ENCODE measurements around the gene CELF1.

Gene CELF1

DNA sequence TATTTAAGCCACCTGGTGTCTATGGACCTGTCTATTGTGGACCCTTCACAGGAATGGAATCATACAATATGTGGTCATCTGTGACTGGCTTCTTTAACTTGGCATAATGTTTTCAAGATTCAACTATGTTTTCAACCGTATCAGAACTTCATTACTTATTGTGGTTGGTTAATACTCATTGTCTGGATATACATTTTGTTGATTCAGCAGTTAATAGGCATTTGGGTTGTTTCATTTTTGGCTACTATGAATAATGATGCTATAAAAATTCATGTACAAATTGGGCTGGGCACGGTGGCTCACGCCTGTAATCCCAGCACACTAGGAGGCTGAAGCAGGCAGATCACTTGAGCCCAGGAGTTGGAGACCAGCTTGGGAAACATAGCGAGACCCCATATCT, 101.5 kb downstream of the CELF1 start:
- no peak for DNase-seq (ENCODE audit: low read depth in 2 of 2, low spot score in 1 of 2)

DNA sequence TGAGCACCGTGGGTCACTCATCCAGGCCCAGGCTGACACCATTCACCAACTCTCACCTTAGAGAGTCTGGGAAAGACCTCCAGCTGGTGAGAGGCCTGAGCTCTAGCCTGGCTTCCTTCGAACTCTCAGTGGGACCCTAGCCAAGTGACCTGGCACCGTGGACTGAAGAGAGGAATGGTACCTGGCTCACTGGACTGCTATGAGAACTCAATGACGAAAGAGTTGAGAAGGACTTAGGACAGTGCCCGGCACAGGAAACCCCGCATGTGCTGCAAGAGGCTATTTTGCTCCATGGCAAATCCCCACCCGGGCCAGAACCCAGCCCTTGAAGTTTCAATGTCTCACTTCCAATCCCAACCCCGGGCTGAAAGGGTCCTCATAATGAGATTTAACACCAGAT, 103.4 kb downstream of the CELF1 start:
- no peak for DNase-seq (ENCODE audit: low read depth in 2 of 2, low spot score in 1 of 2)

DNA sequence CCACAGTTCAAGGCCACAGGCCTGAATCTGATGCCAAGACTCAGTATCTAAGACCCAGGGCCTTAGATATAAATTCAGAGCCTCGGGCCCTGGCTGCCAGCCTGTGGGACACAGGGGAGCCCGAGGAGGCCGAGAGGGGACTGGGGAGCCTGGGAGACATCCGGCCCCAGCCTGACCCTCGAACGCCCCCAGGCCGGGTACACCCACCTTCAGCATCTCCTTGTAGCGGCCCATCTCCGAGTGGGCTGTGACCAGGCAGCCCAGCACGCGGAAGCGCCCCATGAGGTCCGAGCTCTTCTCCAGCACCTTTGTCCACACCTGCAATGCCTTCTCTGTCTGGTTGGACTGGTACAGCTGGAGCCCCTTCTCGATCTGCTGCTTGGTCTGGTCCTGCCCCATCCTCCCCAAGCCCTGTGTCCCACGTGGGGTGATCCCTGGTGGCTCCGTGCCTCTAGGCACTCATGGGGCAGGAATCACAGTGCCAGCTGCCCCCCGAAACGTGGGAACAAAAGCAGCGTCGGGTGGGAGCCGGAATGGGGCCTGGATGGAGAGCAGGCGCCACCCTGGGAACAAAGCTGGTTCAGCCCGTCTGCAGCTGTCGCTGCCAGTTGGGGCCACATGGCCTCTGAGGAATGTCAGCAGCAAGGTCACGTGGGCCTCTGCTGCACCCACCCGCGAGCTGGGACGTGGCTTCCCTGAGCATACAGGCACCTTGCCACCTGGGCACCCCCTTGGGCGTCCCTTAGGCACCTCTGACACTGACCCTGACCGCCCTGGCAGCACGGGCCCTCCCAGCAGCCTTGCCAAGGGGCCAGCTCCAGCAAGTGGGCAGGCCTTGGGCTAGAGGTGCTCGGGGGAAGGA, 104.1 kb downstream of the CELF1 start, which contains the start of gene RAPSN:
Gene RAPSN, minus strand, starts transcription at position 571 of the 862 bp plus-strand sequence. Its CDS starts 172 bp downstream, at position 399.
- no peak for DNase-seq (ENCODE audit: low read depth in 2 of 2, low spot score in 1 of 2)

DNA sequence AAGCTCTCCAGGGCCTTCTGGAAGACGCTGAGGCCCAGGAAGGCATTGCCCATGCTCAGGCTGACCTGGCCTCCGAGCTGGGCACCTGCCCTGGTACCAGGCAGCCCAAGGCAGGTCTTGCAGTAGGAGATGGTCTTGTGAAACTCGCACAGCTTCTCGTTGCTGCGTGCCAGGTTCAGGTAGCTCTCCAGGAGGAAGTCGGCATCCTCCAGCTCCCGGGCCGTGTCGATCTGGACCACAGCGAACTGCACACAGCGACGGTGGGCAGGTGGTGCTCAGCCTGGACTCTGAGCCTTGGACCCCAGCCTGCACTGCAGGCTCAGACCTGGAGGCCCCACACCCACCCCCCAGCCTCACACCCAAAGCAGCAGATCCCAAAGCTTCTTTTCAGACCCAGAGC, 105.0 kb downstream of the CELF1 start:
- no peak for DNase-seq (ENCODE audit: low read depth in 2 of 2, low spot score in 1 of 2)

DNA sequence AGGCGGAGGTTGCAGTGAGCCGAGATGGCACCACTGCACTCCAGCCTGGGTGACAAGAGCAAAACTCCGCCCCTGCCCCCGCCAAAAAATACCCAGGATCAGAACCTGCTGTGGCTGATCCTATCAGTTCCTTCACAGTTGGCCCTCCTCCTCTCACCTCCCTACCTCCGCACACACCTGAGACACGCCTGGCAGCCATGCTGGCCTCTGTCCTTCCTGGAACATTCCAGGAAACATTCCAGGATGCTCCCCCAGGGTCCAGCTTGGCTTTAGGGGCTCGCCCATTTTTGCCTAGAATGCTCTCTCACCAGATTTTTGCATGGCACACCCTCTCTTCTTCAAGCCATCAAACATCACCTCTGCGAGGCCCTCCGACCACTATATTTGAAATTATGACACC, 106.1 kb downstream of the CELF1 start:
- no peak for DNase-seq (ENCODE audit: low read depth in 2 of 2, low spot score in 1 of 2)

DNA sequence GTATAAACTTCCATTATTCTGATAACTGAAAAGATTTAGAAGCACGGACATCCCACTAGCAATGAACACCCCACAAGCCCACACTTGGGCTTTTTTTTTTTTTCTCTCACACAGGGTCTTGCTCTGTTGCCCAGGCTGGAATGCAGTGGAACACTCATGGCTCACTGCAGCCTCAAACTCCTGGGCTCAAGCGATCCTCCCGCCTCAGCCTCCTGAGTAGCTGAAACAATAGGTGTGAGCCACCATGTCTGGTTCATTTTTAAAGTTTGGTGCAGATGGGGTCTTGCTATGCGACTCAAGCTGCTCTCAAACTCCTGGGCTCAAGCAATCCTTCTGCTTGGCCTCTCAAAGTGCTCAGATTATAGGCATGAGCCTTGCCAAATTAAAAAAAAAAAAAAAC, 107.1 kb downstream of the CELF1 start:
- no peak for DNase-seq (ENCODE audit: low read depth in 2 of 2, low spot score in 1 of 2)

DNA sequence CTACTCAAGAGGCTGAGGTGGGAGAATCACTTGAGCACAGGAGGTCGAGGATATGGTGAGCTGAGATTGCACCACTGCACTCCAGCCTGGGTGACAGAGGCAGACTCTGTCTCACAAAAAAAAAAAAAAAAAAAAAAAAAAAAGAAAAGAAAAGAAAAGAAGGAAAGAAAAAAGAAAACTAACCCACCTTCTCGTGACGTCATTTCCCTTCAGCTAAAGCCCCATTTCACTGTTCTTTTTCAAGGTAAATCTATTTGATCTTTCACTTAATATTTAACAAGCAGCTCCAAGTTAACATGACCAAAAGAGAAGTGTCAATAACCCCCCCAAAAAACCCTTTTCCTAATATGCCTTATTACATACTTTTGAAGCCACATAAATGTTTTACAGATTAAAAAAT, 109.1 kb downstream of the CELF1 start:
- DNase-seq (ENCODE audit: low read depth in 2 of 2, low spot score in 1 of 2): no peak

DNA sequence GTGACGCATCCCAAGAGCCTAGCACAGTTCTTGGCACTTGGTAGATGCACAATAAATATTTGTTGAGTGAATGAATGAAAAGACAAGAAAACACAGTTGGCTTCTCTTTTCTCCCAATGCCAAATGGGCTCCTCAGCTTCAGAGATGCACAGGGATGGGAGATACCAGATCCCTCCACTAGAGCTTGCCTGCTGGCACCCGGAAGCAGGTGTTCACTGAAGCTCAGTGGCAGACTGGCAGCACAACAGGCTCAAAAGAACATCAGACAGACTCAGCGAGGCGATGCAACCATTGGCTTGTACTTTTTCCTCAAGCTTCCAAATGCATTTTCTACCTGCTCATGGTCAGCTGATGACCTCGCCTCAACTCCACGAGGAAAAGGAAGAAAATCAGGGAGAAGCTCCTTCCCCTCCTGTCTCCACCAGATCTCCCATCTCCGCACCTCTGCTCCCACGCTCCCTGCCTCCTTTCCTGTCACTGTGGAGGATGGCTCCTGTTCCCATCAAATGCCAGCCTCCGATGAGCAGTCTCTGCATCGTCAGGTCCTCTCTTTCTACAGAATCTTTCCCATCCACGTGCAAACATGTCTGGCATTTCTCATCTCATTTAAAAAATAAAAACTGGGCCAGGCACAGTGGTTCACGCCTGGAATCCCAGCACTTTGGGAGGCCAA, 109.8 kb downstream of the CELF1 start:
- no peak for DNase-seq (ENCODE audit: low read depth in 2 of 2, low spot score in 1 of 2)

DNA sequence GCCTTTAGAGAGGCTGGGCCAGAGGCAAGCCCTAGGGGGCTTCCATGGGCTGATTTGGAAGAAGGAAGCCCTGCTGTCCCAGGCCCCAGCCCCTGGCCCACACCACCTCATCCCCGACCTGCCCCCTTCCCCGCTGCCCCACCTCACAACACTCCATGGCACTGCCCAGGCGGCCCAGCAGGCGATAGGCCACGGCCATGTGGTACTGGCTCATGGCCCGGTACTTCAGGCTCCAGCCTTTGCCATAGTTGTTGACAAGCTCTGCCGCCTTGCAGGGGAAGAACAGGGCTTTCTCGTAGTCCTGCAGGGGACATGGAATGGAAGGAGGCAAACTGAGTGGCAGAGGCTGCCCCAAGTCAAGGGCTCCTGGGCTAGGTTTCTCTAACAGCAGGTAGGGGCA, 110.4 kb downstream of the CELF1 start:
- DNase-seq (ENCODE audit: low read depth in 2 of 2, low spot score in 1 of 2): no peak

DNA sequence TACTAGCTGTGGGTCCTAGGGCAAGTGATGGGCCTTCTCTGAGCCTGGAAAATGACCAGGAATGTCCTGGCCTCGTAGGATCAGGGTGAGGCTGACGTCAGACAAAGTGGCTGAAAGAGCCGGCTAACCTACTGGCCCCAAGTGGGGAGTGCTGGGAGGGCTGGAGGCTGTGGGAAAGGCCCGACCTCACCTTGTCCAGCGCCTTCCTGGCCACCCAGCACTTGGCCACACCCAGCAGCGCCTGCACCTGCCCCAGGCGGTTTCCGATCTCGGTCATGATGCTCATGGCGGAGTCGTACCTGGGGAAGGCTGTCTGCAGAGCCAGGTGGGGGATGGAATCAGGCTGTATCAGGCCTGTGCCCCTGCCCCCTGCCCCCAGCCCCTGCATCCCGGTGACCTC, 111.5 kb downstream of the CELF1 start:
- DNase-seq (ENCODE audit: low read depth in 2 of 2, low spot score in 1 of 2): no peak

DNA sequence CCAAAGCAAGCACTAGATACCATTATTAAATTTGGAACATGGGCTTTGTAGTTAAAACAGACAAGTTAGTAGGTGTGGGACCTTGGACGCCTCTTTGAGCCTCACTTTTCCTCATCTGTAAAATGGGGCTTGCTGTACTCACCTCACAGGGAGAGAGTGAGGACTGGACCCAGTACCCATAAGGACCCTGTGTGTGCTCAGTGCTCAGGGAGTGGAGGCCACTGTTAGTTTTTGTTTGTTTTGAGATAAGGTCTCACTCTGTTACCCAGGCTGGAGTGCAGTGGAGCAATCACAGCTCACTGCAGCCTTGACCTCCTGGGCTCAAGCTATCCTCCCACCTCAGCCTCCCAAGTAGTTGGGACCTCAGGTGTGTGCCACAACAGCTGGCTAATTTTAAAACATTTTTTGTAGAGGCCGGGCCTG, 112.9 kb downstream of the CELF1 start:
- no peak for DNase-seq (ENCODE audit: low read depth in 2 of 2, low spot score in 1 of 2)

DNA sequence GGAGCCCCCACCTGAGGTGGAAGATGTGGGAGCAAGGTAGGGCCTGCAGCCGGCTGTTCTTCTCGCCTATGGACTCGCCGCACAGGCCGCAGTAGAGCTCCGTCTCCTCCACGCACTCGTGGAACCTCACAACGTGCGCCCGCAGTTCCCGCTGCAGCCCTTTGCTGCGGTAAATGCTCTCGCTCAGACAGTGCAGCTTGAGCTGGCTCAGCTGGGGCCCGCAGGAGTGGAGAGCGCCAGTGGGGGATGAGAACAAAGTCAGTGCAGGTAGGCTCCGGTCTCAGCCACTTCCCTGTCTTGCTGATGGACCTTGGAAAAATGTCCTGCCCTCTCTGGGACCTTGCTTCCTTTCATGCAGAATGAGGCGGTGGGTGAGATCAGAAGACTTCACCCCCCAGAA, 114.2 kb downstream of the CELF1 start:
- no peak for DNase-seq (ENCODE audit: low read depth in 2 of 2, low spot score in 1 of 2)

DNA sequence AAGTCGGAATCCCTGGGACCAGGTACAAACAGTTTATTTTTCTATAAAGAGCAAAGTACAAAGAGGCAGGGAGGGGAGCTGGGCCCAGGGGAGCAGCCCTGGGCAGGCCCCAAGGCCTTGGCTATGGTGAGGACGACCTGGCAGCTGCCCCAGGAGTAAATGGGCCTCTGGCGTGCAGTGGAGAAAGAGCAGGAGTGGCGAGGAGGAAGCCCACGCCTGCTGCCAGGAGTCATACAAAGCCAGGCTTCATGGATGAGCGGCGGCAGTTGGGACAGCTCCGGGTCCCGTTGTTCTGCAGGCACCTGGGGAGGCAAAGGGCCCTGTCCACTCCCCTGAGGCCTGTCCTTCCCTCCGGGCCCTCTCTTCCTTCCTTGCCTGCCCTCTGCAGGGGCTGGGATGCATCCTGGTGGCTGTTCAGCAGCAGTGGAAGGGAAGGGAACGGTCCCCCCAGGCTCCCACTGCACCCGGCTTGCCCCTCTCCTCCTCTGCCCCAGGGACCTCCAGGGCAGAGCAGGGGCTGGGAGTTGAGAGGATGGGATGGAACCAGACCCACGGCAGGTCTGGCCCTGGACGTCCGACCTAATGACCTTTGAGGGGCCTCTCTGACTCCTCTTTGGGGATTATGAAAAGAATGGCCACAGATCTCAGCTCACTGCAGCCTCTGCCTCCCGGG, 115.0 kb downstream of the CELF1 start:
- DNase-seq (ENCODE audit: low read depth in 2 of 2, low spot score in 1 of 2): no peak

DNA sequence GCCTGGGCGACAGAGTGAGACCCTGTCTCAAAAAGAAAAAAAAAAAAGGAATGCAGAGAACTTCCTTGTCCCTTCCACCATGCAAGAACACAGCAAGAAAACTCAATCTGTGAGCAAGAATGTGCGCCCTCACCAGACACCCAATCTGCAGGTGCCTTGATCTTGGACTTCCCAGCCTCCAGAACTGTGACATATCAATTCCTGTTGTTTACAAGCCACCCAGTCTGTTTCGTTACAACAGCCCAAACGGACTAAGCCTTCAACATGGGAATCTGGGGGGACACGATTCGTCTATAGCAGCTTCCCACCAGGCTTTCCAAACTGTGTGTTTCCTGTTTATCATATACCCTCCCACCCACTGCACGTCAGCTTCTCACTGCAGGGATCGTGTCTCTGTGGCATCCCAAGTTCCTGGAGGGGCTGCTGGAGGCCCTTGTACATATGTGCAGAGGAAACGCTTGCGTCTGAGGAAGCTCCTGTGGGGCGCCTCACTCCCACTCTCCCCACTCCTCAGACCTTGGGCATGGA, 115.7 kb downstream of the CELF1 start:
- DNase-seq (ENCODE audit: low read depth in 2 of 2, low spot score in 1 of 2): no peak

DNA sequence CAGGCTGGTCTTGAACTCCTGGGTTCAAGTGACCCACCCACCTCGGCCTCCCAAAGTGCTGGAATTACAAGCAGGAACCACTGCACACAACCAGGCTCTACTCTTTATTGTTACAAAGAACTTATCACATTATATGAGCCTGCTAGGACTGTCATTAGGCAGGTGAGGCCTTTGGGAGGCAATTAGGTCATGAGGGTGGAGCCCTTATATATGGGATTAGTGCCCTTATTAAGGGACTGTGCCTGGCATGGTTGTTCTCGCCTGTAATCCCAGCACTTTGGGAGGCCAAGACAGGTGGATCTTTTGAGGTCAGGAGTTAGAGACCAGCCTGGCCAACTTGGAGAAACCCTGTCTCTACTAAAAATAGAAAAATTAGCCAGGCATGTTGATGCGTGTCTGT, 116.2 kb downstream of the CELF1 start:
- no peak for DNase-seq (ENCODE audit: low read depth in 2 of 2, low spot score in 1 of 2)

DNA sequence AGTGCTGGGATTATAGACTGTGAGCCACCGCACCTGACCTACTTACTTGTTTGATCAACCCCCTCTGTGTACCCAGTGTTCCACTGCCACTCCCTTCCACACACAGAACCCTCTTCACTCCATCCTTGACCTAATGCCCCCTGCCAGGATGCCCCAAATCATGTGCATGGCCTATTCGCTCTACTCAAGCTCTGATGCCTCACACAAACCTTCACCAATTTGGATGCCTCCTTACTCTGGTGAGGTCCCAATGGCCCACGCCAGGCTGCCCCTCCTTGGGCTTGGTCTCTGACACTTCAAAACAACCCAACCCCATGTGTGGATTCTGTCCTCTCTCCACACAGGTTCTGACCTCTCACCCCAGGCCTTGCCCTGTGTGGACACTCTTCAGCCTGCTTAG, 117.2 kb downstream of the CELF1 start:
- DNase-seq (ENCODE audit: low read depth in 2 of 2, low spot score in 1 of 2): no peak

DNA sequence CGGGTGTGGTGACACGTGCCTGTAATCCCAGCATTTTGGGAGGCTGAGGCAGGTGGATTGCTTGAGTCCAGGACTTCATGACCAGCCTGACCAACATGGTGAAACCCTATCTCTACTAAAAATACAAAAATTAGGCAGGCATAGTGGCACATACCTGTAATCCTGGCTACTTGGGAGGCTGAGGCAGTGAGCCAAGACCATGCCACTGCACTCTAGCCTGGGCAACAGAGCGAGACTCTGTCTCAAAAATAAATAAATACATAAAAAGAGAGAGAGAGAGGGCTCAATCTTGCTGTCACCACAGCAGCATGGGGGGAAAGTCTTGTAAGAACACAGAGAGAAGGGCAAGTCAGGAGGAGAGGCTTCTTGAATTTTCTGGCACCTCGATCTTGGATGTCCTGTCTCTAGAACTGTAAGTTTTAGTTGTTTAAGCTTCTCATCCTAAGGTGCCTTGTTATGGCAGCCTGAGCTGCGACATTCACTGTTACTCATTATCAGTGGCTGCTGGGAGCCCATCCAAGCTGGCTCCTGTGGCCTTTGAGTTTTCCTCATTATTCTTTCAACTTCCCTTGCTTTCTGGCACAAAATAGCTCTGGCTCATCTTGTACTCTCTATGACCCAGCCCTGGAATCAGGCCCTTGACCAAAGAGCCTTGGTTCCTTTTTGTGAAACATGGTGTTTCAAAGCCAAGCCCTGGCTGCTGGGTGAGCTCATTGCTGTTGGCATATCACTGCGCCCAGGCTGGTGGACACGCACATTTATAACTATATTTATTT, 118.7 kb downstream of the CELF1 start:
- DNase-seq (ENCODE audit: low read depth in 2 of 2, low spot score in 1 of 2): no peak

DNA sequence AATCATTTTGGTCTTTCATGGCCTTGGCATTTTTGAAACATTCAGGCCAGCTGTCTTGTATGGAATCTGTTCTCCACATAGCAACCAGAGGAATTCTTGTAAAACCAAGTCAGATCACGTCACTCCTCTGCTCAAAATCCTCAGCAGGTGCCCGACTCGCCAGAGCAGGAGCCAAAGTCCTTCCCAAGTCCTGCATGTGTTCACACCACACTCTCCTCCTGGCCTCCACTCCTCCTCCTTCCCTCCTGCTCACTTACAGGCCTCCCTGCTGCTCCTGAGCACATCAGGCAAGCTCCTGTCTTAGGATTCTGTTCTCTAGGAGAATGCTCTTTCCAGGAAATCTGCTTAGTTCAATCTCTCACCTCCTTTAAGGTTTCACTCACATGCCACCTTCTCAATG, 119.8 kb downstream of the CELF1 start:
- no peak for DNase-seq (ENCODE audit: low read depth in 2 of 2, low spot score in 1 of 2)

DNA sequence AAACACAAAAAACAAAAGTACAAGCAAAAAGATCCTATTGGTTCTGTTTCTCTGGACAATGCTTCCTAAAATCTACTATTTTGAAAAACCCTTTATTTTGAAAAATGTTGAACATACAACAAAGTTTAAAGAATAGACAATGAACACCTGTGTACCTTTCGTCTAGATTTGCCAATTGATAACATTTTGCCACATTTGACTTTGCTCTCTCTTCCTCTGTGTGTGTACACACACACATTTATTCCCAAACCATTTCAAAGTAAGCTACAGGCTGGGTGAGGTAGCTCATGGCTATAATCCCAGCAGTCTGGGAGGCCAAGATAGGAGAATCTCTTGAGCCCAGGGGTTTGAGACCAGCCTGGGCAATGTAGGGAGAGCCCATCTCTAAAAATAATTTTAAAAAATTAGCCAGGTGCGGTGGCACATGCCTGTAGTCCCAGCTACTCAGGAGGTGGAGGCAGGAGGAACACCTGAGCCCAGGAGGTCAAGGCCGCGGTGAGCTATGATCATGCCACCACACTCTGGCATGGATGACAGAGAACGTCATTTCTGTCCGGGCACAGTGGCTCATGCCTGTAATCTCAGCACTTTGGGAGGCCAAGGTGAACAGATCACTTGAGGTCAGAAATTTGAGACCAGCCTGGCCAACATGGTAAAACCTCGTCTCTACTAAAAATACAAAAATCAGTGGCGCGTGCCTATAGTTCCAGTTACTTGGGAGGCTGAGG, 121.4 kb downstream of the CELF1 start:
- DNase-seq (ENCODE audit: low read depth in 2 of 2, low spot score in 1 of 2): no peak

DNA sequence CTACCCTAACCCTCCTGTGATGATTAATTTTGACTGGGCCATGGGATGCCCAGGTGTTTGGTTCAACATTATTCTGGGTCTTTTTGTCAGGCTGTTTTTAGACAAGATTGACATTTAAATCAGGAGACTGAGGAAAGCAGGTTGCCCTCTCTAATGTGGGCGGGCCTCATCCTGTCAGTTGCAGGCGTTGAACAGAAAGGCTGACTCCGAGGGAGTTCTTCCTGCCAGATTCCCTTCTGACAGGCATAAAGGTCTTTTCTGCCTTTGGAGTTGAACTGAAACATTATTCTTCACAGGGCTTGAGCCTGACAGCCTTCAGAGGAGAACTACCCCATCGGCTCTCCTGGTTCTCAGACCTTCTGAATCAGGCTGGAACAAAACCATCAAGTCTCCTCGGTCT, 122.4 kb downstream of the CELF1 start:
- no peak for DNase-seq (ENCODE audit: low read depth in 2 of 2, low spot score in 1 of 2)
